Parathyroid adenoma (tissue), 2 donors: Measurements from ENCODE around the gene HPCAL1.

Experiments used
- H2AFZ ChIP-seq: fragments of 300-600 bp; sonication (generic); one replicate; pipeline ENCODE4 v1.7.0; 2017; ENCODE audit warnings: antibody characterized with exemption, mild to moderate bottlenecking
- H3K27ac ChIP-seq: fragments of 300-600 bp; sonication (generic); one replicate; pipeline ENCODE4 v1.7.0; 2017
- H3K27me3 ChIP-seq: fragments of 300-600 bp; sonication (generic); one replicate; pipeline ENCODE4 v1.7.0; 2017; ENCODE audit warnings: low read length; ENCODE audit not compliant: control insufficient read depth, insufficient read depth
- H3K36me3 ChIP-seq: fragments of 300-600 bp; sonication (generic); one replicate; pipeline ENCODE4 v1.7.0; 2017; ENCODE audit warnings: low read length; ENCODE audit not compliant: control insufficient read depth, insufficient read depth
- H3K4me1 ChIP-seq: fragments of 300-600 bp; sonication (generic); one replicate; pipeline ENCODE4 v1.7.0; 2017; ENCODE audit warnings: control low read depth
- H3K4me2 ChIP-seq: fragments of 300-600 bp; sonication (generic); one replicate; pipeline ENCODE4 v1.7.0; 2017; ENCODE audit warnings: low read length
- H3K4me3 ChIP-seq: fragments of 300-600 bp; sonication (generic); one replicate; pipeline ENCODE4 v1.7.0; 2017; ENCODE audit warnings: low read depth, low read length
- H3K79me2 ChIP-seq: fragments of 300-600 bp; sonication (generic); one replicate; pipeline ENCODE4 v1.7.0; 2017; ENCODE audit warnings: control low read depth
- H3K9ac ChIP-seq: fragments of 300-600 bp; sonication (generic); one replicate; pipeline ENCODE4 v1.7.0; 2017; ENCODE audit warnings: mild to moderate bottlenecking
- H3K9me3 ChIP-seq: fragments of 300-600 bp; sonication (generic); one replicate; pipeline ENCODE4 v1.7.0; 2017; ENCODE audit warnings: low read length; ENCODE audit not compliant: control insufficient read depth
- TF ChIP-seq, protein P1 (sequence below): fragments of 300-600 bp; sonication (generic); IDR thresholded peaks from one replicate; pipeline ENCODE4 v1.7.0; 2017; ENCODE audit warnings: antibody characterized with exemption, mild to moderate bottlenecking
- donor health status: primary hyperparathyroidism.

Gene HPCAL1

DNA sequence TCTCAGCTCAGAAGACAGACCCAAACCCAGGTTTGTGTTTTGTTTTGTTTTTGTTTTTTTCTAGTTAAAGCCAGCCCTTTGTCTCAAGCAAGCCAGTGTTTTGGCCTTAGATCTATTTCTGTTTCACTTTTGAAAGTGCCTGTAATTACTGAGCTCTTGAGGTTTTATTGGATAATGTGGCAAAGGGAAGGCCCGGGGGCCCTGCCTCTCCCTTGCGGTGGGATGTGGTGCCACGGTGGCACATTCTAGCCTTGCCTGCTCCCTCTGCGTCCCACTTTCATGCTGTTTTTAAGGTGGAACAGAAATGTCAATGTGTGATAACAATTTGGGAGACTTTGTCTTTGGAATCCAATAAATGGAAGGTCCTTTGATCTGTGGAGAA is 2.5 kb downstream of the HPCAL1 start:
- TF ChIP-seq, protein P1, sequence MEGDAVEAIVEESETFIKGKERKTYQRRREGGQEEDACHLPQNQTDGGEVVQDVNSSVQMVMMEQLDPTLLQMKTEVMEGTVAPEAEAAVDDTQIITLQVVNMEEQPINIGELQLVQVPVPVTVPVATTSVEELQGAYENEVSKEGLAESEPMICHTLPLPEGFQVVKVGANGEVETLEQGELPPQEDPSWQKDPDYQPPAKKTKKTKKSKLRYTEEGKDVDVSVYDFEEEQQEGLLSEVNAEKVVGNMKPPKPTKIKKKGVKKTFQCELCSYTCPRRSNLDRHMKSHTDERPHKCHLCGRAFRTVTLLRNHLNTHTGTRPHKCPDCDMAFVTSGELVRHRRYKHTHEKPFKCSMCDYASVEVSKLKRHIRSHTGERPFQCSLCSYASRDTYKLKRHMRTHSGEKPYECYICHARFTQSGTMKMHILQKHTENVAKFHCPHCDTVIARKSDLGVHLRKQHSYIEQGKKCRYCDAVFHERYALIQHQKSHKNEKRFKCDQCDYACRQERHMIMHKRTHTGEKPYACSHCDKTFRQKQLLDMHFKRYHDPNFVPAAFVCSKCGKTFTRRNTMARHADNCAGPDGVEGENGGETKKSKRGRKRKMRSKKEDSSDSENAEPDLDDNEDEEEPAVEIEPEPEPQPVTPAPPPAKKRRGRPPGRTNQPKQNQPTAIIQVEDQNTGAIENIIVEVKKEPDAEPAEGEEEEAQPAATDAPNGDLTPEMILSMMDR = no peak
- no peaks in the 10 kb centered on the region for H3K27me3 ChIP-seq
- H3K9me3 ChIP-seq = no peaks in the 10 kb centered on the region
- no peak overlapping the region for H3K9ac ChIP-seq
- H3K27ac ChIP-seq = no peak overlapping the region
- no peak overlapping the region for H3K4me3 ChIP-seq
- peaks cover 21% of the 10 kb centered on the region for H3K79me2 ChIP-seq
- H3K36me3 ChIP-seq = no peaks in the 10 kb centered on the region
- no peak overlapping the region for H3K4me2 ChIP-seq
- H2AFZ ChIP-seq = no peak overlapping the region
- peaks cover 2% of the 10 kb centered on the region for H3K4me1 ChIP-seq

DNA sequence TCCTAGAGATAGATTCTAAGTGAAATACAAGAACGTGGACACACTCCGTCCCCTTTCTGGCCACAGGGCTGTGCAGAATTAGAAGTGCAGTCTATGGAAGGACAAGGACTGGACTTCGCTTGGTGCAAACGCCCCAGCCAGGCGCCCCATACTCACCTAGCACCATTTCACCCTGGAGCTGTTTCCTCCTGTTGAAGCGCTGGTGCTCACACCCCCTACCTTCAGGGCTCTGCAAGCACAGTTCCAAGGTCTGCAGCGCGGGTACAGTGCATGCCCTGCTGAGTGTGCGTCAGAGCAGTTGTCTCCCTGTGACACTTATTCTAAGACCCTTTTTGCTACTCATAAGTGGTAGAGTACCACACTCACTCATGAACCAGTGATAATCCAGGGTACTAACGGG is 3.0 kb downstream of the HPCAL1 start:
- Histone ChIP-seq H3K9me3 (no peaks in the 10 kb centered on the region), H3K27ac (no peak overlapping the region), H3K4me1 (peaks cover 2% of the 10 kb centered on the region), H3K36me3 (no peaks in the 10 kb centered on the region), H3K79me2 (peaks cover 21% of the 10 kb centered on the region), H3K27me3 (no peaks in the 10 kb centered on the region), H3K4me2 (no peak overlapping the region), H3K9ac (no peak overlapping the region), H3K4me3 (no peak overlapping the region), H2AFZ (no peak overlapping the region)
- TF ChIP-seq, protein P1 = no peak

- H3K4me1 ChIP-seq = peaks cover 2% of the 10 kb centered on the region
- H3K27ac ChIP-seq = no peak overlapping the region
- no peak overlapping the region for H3K4me3 ChIP-seq
- H3K9me3 ChIP-seq = no peaks in the 10 kb centered on the region
- no peak overlapping the region for H3K4me2 ChIP-seq
- TF ChIP-seq, protein P1 = no peak
- no peaks in the 10 kb centered on the region for H3K27me3 ChIP-seq
- H2AFZ ChIP-seq = no peak overlapping the region
- no peak overlapping the region for H3K9ac ChIP-seq
- no peaks in the 10 kb centered on the region for H3K36me3 ChIP-seq
- peaks cover 24% of the 10 kb centered on the region for H3K79me2 ChIP-seq
These were observed 4.3 kb downstream of the HPCAL1 start for GRCh38 chr2:10306901-10307463.

DNA sequence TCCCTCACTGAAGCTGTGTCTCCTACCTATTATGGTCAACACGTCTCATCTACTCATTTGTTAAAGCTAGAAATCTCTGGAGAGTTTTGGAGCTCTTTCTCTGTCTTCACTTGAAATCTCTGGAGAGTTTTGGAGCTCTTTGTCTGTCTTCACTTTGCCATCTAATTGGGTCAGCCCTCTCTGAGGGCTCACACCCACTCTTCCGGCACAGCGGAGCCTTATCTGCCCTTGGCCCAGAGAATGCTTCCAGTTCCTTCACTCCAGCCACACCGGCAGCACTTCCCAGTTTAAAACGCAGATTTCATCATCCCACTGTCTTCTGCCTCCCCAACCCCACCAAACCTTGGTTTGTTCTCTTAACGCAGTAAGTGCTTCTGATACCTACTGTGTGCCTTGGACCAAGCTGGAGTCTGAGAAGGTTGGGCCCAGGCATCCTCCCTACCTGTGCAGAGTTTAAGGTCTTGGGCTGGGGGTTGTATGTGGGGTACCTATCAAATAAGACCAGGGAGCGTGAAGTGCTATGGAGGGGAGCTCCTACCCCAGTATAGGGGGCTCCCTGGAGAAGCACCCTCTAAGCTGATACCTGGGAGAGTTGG is 5.0 kb downstream of the HPCAL1 start:
- Histone ChIP-seq H3K36me3 (no peaks in the 10 kb centered on the region), H3K27me3 (no peaks in the 10 kb centered on the region), H3K4me2 (no peak overlapping the region), H3K9me3 (no peaks in the 10 kb centered on the region), H3K9ac (no peak overlapping the region), H2AFZ (no peak overlapping the region), H3K4me1 (peaks cover 2% of the 10 kb centered on the region), H3K79me2 (peaks cover 28% of the 10 kb centered on the region), H3K27ac (no peak overlapping the region), H3K4me3 (no peak overlapping the region)
- TF ChIP-seq, protein P1 = no peak

DNA sequence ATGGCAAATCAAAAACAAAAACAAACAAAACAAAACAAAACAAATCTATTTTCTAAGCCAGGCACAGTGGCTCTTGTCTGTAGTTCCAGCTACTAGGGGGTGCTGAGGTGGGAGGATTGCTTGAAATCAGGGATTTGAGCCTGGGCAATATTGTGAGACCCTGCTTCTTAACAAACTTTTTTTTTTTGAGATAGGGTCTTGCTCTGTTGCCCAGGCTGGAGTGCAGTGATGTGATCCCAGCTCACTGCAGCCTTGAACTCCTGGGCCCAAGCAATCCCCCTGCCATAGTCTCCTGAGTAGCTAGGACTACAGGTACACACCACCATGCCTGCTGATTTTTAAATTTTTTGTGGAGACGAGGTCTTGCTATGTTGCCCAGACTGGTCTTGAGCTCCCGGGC is 6.2 kb downstream of the HPCAL1 start:
- Histone ChIP-seq H3K9me3 (no peaks in the 10 kb centered on the region), H3K79me2 (peaks cover 33% of the 10 kb centered on the region), H3K9ac (no peak overlapping the region), H2AFZ (no peak overlapping the region), H3K27me3 (no peaks in the 10 kb centered on the region), H3K36me3 (no peaks in the 10 kb centered on the region), H3K27ac (no peak overlapping the region), H3K4me2 (no peak overlapping the region), H3K4me1 (peaks cover 2% of the 10 kb centered on the region), H3K4me3 (no peak overlapping the region)
- TF ChIP-seq, protein P1 = no peak
